ENCODE results near the gene ANP32E.

- TF ChIP-seq POLR2A (IDR thresholded peaks at IDR 0.05; ENCODE audit: control extremely low read depth in 1 of 2, low read depth in 2 of 2, low read length in 2 of 2), result no peak
- TF ChIP-seq BRCA1 (IDR thresholded peaks at IDR 0.05; ENCODE audit: low read depth, low read length), result no peak
- TF ChIP-seq, protein P1, sequence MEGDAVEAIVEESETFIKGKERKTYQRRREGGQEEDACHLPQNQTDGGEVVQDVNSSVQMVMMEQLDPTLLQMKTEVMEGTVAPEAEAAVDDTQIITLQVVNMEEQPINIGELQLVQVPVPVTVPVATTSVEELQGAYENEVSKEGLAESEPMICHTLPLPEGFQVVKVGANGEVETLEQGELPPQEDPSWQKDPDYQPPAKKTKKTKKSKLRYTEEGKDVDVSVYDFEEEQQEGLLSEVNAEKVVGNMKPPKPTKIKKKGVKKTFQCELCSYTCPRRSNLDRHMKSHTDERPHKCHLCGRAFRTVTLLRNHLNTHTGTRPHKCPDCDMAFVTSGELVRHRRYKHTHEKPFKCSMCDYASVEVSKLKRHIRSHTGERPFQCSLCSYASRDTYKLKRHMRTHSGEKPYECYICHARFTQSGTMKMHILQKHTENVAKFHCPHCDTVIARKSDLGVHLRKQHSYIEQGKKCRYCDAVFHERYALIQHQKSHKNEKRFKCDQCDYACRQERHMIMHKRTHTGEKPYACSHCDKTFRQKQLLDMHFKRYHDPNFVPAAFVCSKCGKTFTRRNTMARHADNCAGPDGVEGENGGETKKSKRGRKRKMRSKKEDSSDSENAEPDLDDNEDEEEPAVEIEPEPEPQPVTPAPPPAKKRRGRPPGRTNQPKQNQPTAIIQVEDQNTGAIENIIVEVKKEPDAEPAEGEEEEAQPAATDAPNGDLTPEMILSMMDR (IDR thresholded peaks at IDR 0.05; ENCODE audit: control extremely low read depth in 1 of 3, insufficient read depth in 1 of 3, low read depth in 1 of 3, low read length in 3 of 3), result no peak
- TF ChIP-seq KDM1A (IDR thresholded peaks at IDR 0.05; ENCODE audit: borderline replicate concordance, low read length), result no peak
- no peak for TF ChIP-seq FOSL1 (IDR thresholded peaks at IDR 0.05; ENCODE audit: insufficient read depth, low read depth, low read length)
- no peak for TF ChIP-seq POU5F1 (IDR thresholded peaks at IDR 0.05; ENCODE audit: low read depth, low read length)
- no peak for TF ChIP-seq TCF12 (IDR thresholded peaks at IDR 0.05; ENCODE audit: low read depth, low read length)
- no peak for TF ChIP-seq CEBPB (IDR thresholded peaks at IDR 0.05; ENCODE audit: low read depth, low read length)
- TF ChIP-seq RAD21 (IDR thresholded peaks at IDR 0.05 in 1 of 2, conservative IDR thresholded peaks at IDR 0.05 in 1 of 2; ENCODE audit: low read depth in 2 of 2, low read length in 2 of 2), result no peak
- no peak for TF ChIP-seq GABPA (IDR thresholded peaks at IDR 0.05; ENCODE audit: borderline replicate concordance, insufficient read depth, low read length)
- no peak for TF ChIP-seq EZH2 (IDR thresholded peaks at IDR 0.05; ENCODE audit: low read depth, low read length, severe bottlenecking)
- no peak for TF ChIP-seq CHD2 (IDR thresholded peaks at IDR 0.05; ENCODE audit: low read length)
These were observed 41.4 kb downstream of the ANP32E start for GRCh38 chr1:150194381-150195031.

Measured in H1 (cell line).